ENCODE measurements around the gene ZNF423.

ZNF423 gene

GRCh38 chr16:49671333-49671732, 184.6 kb downstream of the ZNF423 start:
- DNase-seq: no peak

GRCh38 chr16:49670627-49671026, 185.3 kb downstream of the ZNF423 start:
- DNase-seq: no peak

GRCh38 chr16:49665482-49666230, 190.3 kb downstream of the ZNF423 start:
- no peak for DNase-seq

GRCh38 chr16:49664221-49665215, 191.4 kb downstream of the ZNF423 start:
- no peak for DNase-seq

GRCh38 chr16:49663081-49664065, 192.5 kb downstream of the ZNF423 start:
- no peak for DNase-seq

GRCh38 chr16:49662569-49662968, 193.3 kb downstream of the ZNF423 start:
- no peak for DNase-seq

- DNase-seq: no peak
Measured at GRCh38 chr16:49661465-49662187, 194.3 kb downstream of the ZNF423 start.

GRCh38 chr16:49660626-49661025, 195.3 kb downstream of the ZNF423 start:
- no peak for DNase-seq

GRCh38 chr16:49659356-49659755, 196.6 kb downstream of the ZNF423 start:
- DNase-seq: no peak

- no peak for DNase-seq
Measured at GRCh38 chr16:49658531-49658930, 197.4 kb downstream of the ZNF423 start.

GRCh38 chr16:49657736-49658465, 198.0 kb downstream of the ZNF423 start:
- DNase-seq: no peak

GRCh38 chr16:49654425-49654824, 201.5 kb downstream of the ZNF423 start:
- DNase-seq: no peak

GRCh38 chr16:49653577-49653976, 202.3 kb downstream of the ZNF423 start:
- DNase-seq: no peak

- no peak for DNase-seq
Measured at GRCh38 chr16:49653173-49653570, 202.7 kb downstream of the ZNF423 start.

GRCh38 chr16:49652456-49653172, 203.3 kb downstream of the ZNF423 start:
- no peak for DNase-seq

- no peak for DNase-seq
Measured at GRCh38 chr16:49651996-49652395, 203.9 kb downstream of the ZNF423 start.

- DNase-seq: no peak
Measured at GRCh38 chr16:49651226-49651625, 204.7 kb downstream of the ZNF423 start.

- DNase-seq: no peak
Measured at GRCh38 chr16:49650603-49651002, 205.3 kb downstream of the ZNF423 start.

Measured in nucleus accumbens (tissue), 56 donors.